ENCODE measurements around the gene C2orf69. TPM values are rescaled to one million over a fixed set of nuclear protein-coding genes. Genes with fewer than 3 reads are reported as not detected.

C2orf69 gene
- total and polyA plus RNA-seq, 2 experiments from 2014 or later: 6.8 to 10.5 TPM

- Histone ChIP-seq H3K79me2 (no peaks in the 10 kb centered on the region), H3K36me3 (replicated peaks; ENCODE audit: insufficient read depth, low read depth) (no peaks in the 10 kb centered on the region), H3K27ac (no peak overlapping the region), H3K4me1 (ENCODE audit: insufficient read depth) (no peaks in the 10 kb centered on the region), H4K20me1 (ENCODE audit: insufficient read depth, poor library complexity, severe bottlenecking) (no peaks in the 10 kb centered on the region), H2AFZ (no peak overlapping the region), H3K4me2 (no peak overlapping the region), H3K27me3 (no peaks in the 10 kb centered on the region), H3K4me3 (no peak overlapping the region), H3K9me2 (replicated peaks; ENCODE audit: insufficient read depth) (no peaks in the 10 kb centered on the region), H3K9me3 (ENCODE audit: low read depth) (no peaks in the 10 kb centered on the region)
- DNase-seq (ENCODE audit: low spot score): no peak
- no peak for TF ChIP-seq EZH2phosphoT487 (IDR thresholded peaks at IDR 0.05; ENCODE audit: low read depth, severe bottlenecking, unreplicated experiment)
- no peak for TF ChIP-seq EZH2 (IDR thresholded peaks at IDR 0.05; ENCODE audit: borderline replicate concordance)
- TF ChIP-seq, protein P1, sequence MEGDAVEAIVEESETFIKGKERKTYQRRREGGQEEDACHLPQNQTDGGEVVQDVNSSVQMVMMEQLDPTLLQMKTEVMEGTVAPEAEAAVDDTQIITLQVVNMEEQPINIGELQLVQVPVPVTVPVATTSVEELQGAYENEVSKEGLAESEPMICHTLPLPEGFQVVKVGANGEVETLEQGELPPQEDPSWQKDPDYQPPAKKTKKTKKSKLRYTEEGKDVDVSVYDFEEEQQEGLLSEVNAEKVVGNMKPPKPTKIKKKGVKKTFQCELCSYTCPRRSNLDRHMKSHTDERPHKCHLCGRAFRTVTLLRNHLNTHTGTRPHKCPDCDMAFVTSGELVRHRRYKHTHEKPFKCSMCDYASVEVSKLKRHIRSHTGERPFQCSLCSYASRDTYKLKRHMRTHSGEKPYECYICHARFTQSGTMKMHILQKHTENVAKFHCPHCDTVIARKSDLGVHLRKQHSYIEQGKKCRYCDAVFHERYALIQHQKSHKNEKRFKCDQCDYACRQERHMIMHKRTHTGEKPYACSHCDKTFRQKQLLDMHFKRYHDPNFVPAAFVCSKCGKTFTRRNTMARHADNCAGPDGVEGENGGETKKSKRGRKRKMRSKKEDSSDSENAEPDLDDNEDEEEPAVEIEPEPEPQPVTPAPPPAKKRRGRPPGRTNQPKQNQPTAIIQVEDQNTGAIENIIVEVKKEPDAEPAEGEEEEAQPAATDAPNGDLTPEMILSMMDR (IDR thresholded peaks at IDR 0.05; ENCODE audit: poor library complexity): no peak
- 91% methylated on average over 6 of the region's 6 CpGs for WGBS (ENCODE audit: low lambda C conversion rate, missing lambda C conversion rate)
These were observed 27.4 kb upstream of the C2orf69 start for GRCh38 chr2:199883474-199884212.

DNA sequence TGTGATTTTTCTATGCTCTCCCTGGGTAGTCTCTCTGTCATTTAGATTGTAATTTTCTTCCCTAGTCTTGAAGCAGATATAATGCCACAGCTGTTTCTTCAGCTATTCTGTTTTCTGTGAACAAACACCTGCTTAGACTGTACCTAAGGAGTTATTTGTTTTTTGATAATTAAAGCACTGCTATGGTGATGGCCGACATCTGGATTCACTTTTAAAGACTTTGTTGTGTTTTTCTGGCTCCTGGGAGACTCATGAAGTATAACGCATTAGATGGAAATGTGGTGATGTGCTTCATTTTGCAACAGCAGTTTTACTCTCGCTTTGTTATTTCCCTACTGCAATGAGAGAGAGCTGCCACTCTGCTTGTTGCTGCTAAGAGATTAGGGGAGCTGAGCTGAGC is 15.7 kb upstream of the C2orf69 start:
- DNase-seq (ENCODE audit: low spot score): no peak
- WGBS (ENCODE audit: low lambda C conversion rate, missing lambda C conversion rate): 63% methylated on average over 3 of the region's 3 CpGs

GRCh38 chr2:199896617-199897016 is 14.5 kb upstream of the C2orf69 start:
- H2AFZ ChIP-seq: no peak overlapping the region
- H4K20me1 ChIP-seq (ENCODE audit: insufficient read depth, poor library complexity, severe bottlenecking): no peaks in the 10 kb centered on the region
- no peaks in the 10 kb centered on the region for H3K36me3 ChIP-seq (replicated peaks; ENCODE audit: insufficient read depth, low read depth)
- WGBS (ENCODE audit: low lambda C conversion rate, missing lambda C conversion rate): 93% methylated on average over 2 of the region's 2 CpGs
- TF ChIP-seq EZH2 (IDR thresholded peaks at IDR 0.05; ENCODE audit: borderline replicate concordance) (no peak), EZH2phosphoT487 (IDR thresholded peaks at IDR 0.05; ENCODE audit: low read depth, severe bottlenecking, unreplicated experiment) (no peak)
- TF ChIP-seq, protein P1 (IDR thresholded peaks at IDR 0.05; ENCODE audit: poor library complexity): no peak
- DNase-seq (ENCODE audit: low spot score): no peak
- H3K9me3 ChIP-seq (ENCODE audit: low read depth): no peaks in the 10 kb centered on the region
- H3K27ac ChIP-seq: no peak overlapping the region
- no peak overlapping the region for H3K4me3 ChIP-seq
- no peak overlapping the region for H3K4me2 ChIP-seq
- H3K9me2 ChIP-seq (replicated peaks; ENCODE audit: insufficient read depth): no peaks in the 10 kb centered on the region
- no peaks in the 10 kb centered on the region for H3K27me3 ChIP-seq
- no peaks in the 10 kb centered on the region for H3K4me1 ChIP-seq (ENCODE audit: insufficient read depth)
- no peaks in the 10 kb centered on the region for H3K79me2 ChIP-seq

More for the DNA sequence above, 15.7 kb upstream of the C2orf69 start:
- Histone ChIP-seq H3K4me2 (no peak overlapping the region), H4K20me1 (ENCODE audit: insufficient read depth, poor library complexity, severe bottlenecking) (no peaks in the 10 kb centered on the region), H3K27ac (no peak overlapping the region), H3K36me3 (replicated peaks; ENCODE audit: insufficient read depth, low read depth) (no peaks in the 10 kb centered on the region), H3K27me3 (no peaks in the 10 kb centered on the region), H2AFZ (no peak overlapping the region), H3K9me2 (replicated peaks; ENCODE audit: insufficient read depth) (no peaks in the 10 kb centered on the region), H3K4me3 (no peak overlapping the region), H3K9me3 (ENCODE audit: low read depth) (no peaks in the 10 kb centered on the region), H3K4me1 (ENCODE audit: insufficient read depth) (no peaks in the 10 kb centered on the region), H3K79me2 (no peaks in the 10 kb centered on the region)
- TF ChIP-seq EZH2phosphoT487 (IDR thresholded peaks at IDR 0.05; ENCODE audit: low read depth, severe bottlenecking, unreplicated experiment): no peak
- TF ChIP-seq EZH2 (IDR thresholded peaks at IDR 0.05; ENCODE audit: borderline replicate concordance): no peak
- TF ChIP-seq, protein P1 (IDR thresholded peaks at IDR 0.05; ENCODE audit: poor library complexity): no peak
